Hepatocyte (in vitro differentiated cells): ENCODE data around the gene ATP5F1E. TPM values are rescaled to one million over a fixed set of nuclear protein-coding genes. Genes with fewer than 3 reads are reported as not detected.

ENCODE experiments used
- DNase-seq: peaks from one replicate; pipeline ENCODE4 v3.0.0-alpha.2; 2016; ENCODE audit warnings: low spot score
- H2AFZ ChIP-seq: fragments of 200-600 bp; sonication (generic); 2 replicates; pipeline ENCODE4 v1.6.0; 2016; ENCODE audit warnings: antibody characterized with exemption, mild to moderate bottlenecking
- H3K27ac ChIP-seq: fragments of 200-600 bp; sonication (generic); 2 replicates; pipeline ENCODE4 v1.5.1; 2016; ENCODE audit warnings: mild to moderate bottlenecking
- H3K27me3 ChIP-seq: fragments of 200-600 bp; sonication (generic); 2 replicates; pipeline ENCODE4 v1.6.1; 2016
- H3K36me3 ChIP-seq: fragments of 200-600 bp; sonication (generic); replicated peaks from 2 replicates; pipeline ENCODE4 v1.5.1; 2016; ENCODE audit warnings: low read depth; ENCODE audit not compliant: insufficient read depth
- H3K4me1 ChIP-seq: fragments of 200-600 bp; sonication (generic); 2 replicates; pipeline ENCODE4 v1.5.1; 2016; ENCODE audit warnings: mild to moderate bottlenecking, moderate library complexity; ENCODE audit not compliant: insufficient read depth
- H3K4me2 ChIP-seq: fragments of 200-600 bp; sonication (generic); 2 replicates; pipeline ENCODE4 v1.6.0; 2016
- H3K4me3 ChIP-seq: fragments of 200-600 bp; sonication (generic); 2 replicates; pipeline ENCODE4 v1.5.1; 2016; ENCODE audit warnings: mild to moderate bottlenecking
- H3K79me2 ChIP-seq: fragments of 200-600 bp; sonication (generic); 2 replicates; pipeline ENCODE4 v1.6.0; 2017; ENCODE audit warnings: mild to moderate bottlenecking
- H3K9me2 ChIP-seq: fragments of 200-600 bp; sonication (generic); replicated peaks from 2 replicates; pipeline ENCODE4 v1.6.0; 2017; ENCODE audit warnings: mild to moderate bottlenecking; ENCODE audit not compliant: insufficient read depth
- H3K9me3 ChIP-seq: fragments of 200-600 bp; sonication (generic); 2 replicates; pipeline ENCODE4 v1.5.1; 2016; ENCODE audit warnings: low read depth, mild to moderate bottlenecking
- H4K20me1 ChIP-seq: fragments of 200-600 bp; sonication (generic); 2 replicates; pipeline ENCODE4 v1.6.0; 2016; ENCODE audit warnings: mild to moderate bottlenecking; ENCODE audit not compliant: insufficient read depth, poor library complexity, severe bottlenecking
- EZH2 ChIP-seq: fragments of 200-600 bp; sonication (generic); IDR thresholded peaks from 2 replicates; pipeline ENCODE4 v1.6.1; 2016; ENCODE audit warnings: antibody characterized with exemption, mild to moderate bottlenecking, borderline replicate concordance
- EZH2phosphoT487 ChIP-seq: fragments of 200-600 bp; sonication (generic); IDR thresholded peaks from one replicate; pipeline ENCODE4 v1.6.1; 2018; ENCODE audit warnings: antibody characterized with exemption, mild to moderate bottlenecking, low read depth, moderate library complexity; ENCODE audit not compliant: unreplicated experiment, severe bottlenecking
- WGBS: methylation state at CpG from one replicate; pipeline ENCODE4 v1.1.6; 2016; ENCODE audit warnings: low lambda C conversion rate; ENCODE audit errors: missing lambda C conversion rate; 5-methylcytosine and 5-hydroxymethylcytosine counted together
- polyA plus RNA-seq: library from polyadenylated mRNA; unstranded; fragments of >200 nt; fragmentation: Nextera tagmentation; extraction: Ambion mirVana; gene quantifications from 2 replicates; pipeline ENCODE4 v1.2.1, GENCODE V29; 2016
- total RNA-seq: library from RNA; depleted of rRNA; stranded (reverse); fragments of >200 nt; gene quantifications from 2 replicates; pipeline ENCODE4 v1.2.3, GENCODE V29; 2014
- TF ChIP-seq, protein P1 (sequence below): fragments of 200-600 bp; sonication (generic); IDR thresholded peaks from 2 replicates; pipeline ENCODE4 v1.5.1; 2016; ENCODE audit warnings: antibody characterized with exemption, mild to moderate bottlenecking; ENCODE audit not compliant: poor library complexity

The ATP5F1E gene
- total and polyA plus RNA-seq, 2 experiments from 2014 or later, result 32.9 to 227 TPM

DNA sequence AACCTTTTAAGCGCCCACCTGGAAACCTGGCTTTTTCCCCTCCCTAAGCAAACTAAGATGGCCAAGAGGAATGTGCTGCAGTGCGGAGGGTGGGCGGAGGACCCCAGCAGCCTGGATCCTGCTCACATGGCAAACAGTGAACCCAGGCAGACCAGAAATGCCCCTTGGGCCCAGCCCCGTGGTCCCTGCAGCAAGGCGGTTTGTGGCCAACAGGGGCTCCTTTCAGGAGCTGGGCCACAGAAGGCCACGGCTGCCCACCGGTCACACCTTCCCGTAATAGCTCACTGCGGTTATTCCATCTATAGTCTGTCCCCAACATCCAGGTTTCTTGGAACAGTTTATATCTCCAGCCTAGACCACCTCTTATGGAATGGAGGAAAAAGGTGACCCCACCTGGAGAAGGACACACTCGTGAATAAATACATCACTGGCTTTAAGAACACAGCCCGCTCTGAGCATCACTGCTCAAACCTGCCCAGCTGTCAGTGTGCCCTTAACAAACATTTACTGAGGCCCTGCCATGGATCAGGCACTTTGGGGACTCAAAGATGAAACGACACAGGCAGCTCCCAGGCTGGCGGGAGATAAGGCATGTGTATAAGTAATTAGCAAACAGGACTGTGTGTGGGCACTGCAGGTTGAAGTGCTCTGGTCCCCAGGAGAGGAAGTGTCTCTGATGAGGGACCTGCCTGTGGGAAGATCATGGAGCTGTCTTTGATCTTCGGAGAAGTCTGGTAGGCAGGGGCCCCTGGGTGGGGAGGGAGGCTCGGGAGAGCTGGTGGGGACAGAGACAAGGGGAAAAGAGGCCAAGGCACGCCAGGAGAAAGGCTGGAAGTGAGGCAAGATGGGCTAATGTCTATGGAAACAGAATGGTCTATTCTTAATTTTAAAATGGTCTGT, 16.1 kb downstream of the ATP5F1E start:
- no peak for DNase-seq
- no peaks in the 10 kb centered on the region for H3K9me2 ChIP-seq
- H3K4me1 ChIP-seq, result no peaks in the 10 kb centered on the region
- no peaks in the 10 kb centered on the region for H3K36me3 ChIP-seq
- no peaks in the 10 kb centered on the region for H3K9me3 ChIP-seq
- no peak overlapping the region for H3K27ac ChIP-seq
- WGBS, result 49% methylated on average over 16 of the region's 16 CpGs
- no peaks in the 10 kb centered on the region for H3K79me2 ChIP-seq
- no peak overlapping the region for H2AFZ ChIP-seq
- no peak overlapping the region for H3K4me2 ChIP-seq
- TF ChIP-seq EZH2, result no peak
- TF ChIP-seq, protein P1, sequence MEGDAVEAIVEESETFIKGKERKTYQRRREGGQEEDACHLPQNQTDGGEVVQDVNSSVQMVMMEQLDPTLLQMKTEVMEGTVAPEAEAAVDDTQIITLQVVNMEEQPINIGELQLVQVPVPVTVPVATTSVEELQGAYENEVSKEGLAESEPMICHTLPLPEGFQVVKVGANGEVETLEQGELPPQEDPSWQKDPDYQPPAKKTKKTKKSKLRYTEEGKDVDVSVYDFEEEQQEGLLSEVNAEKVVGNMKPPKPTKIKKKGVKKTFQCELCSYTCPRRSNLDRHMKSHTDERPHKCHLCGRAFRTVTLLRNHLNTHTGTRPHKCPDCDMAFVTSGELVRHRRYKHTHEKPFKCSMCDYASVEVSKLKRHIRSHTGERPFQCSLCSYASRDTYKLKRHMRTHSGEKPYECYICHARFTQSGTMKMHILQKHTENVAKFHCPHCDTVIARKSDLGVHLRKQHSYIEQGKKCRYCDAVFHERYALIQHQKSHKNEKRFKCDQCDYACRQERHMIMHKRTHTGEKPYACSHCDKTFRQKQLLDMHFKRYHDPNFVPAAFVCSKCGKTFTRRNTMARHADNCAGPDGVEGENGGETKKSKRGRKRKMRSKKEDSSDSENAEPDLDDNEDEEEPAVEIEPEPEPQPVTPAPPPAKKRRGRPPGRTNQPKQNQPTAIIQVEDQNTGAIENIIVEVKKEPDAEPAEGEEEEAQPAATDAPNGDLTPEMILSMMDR, result no peak
- TF ChIP-seq EZH2phosphoT487, result no peak
- no peaks in the 10 kb centered on the region for H4K20me1 ChIP-seq
- H3K4me3 ChIP-seq, result no peak overlapping the region
- H3K27me3 ChIP-seq, result no peaks in the 10 kb centered on the region

GRCh38 chr20:59015411-59015810, 16.7 kb downstream of the ATP5F1E start:
- no peaks in the 10 kb centered on the region for H3K36me3 ChIP-seq
- no peak overlapping the region for H3K4me2 ChIP-seq
- DNase-seq, result no peak
- no peaks in the 10 kb centered on the region for H3K79me2 ChIP-seq
- no peaks in the 10 kb centered on the region for H3K9me3 ChIP-seq
- WGBS, result 90% methylated on average over 16 of the region's 16 CpGs
- no peak overlapping the region for H3K27ac ChIP-seq
- H4K20me1 ChIP-seq, result no peaks in the 10 kb centered on the region
- H2AFZ ChIP-seq, result no peak overlapping the region
- H3K27me3 ChIP-seq, result no peaks in the 10 kb centered on the region
- TF ChIP-seq, protein P1, result no peak
- TF ChIP-seq EZH2phosphoT487, result no peak
- TF ChIP-seq EZH2, result no peak
- H3K4me3 ChIP-seq, result no peak overlapping the region
- H3K4me1 ChIP-seq, result no peaks in the 10 kb centered on the region
- H3K9me2 ChIP-seq, result no peaks in the 10 kb centered on the region

DNA sequence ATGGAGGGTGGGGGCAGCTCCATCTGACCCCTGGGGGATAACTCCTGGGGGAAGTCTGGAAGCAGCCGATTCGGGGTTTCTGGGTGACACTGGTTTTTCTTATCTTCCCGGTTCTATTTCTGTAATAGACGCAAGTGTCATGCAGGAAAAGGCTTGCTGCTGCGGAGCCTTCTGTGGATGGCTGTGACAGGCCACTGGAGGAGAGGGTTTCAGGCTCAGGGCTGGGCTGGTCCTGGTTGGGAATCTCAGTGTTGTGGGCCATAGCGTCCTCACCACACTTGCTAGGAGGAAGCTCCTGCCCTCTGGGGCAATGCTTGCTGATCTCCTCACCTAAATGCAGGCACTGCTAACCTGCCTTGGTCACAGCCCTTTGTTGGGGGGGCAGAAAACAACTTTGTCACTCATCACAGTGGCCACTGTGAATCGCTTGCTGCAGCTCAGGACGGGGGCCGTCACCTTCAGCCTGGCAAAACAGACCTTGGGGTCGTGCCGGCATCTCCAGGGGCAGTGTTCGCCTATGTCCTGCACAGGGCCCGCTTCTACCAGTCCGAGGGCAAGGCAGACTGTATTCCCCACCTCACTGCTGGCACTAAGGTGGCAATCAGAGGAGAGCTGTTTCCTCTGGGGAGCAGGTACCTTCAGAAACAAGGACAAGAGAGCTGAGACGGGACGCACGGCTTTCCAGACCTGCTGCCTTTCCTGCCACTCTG, 17.3 kb downstream of the ATP5F1E start:
- Histone ChIP-seq H3K27me3 (no peaks in the 10 kb centered on the region), H3K4me3 (no peak overlapping the region), H3K9me3 (no peaks in the 10 kb centered on the region), H4K20me1 (no peaks in the 10 kb centered on the region), H2AFZ (no peak overlapping the region), H3K36me3 (no peaks in the 10 kb centered on the region), H3K4me2 (no peak overlapping the region), H3K79me2 (no peaks in the 10 kb centered on the region), H3K4me1 (no peaks in the 10 kb centered on the region), H3K9me2 (no peaks in the 10 kb centered on the region), H3K27ac (no peak overlapping the region)
- WGBS, result 92% methylated on average over 17 of the region's 17 CpGs
- no peak for DNase-seq
- TF ChIP-seq EZH2phosphoT487, result no peak
- no peak for TF ChIP-seq EZH2
- TF ChIP-seq, protein P1, result no peak
